Hindlimb muscle (tissue), 1 donor: ENCODE results near the gene GPD2. TPM values are rescaled to one million over a fixed set of nuclear protein-coding genes. Genes with fewer than 3 reads are reported as not detected.

Experiments
- DNase-seq: peaks from one replicate; pipeline ENCODE4 v3.0.0-alpha.2; 2013
- polyA plus RNA-seq: library from polyadenylated mRNA; unstranded; fragments of 120-200 nt; gene quantifications from one replicate; pipeline ENCODE4 v1.2.1, GENCODE V29; 2013; ENCODE audit not compliant: insufficient read length

GPD2 gene
- 13.9 TPM for polyA plus RNA-seq

DNA sequence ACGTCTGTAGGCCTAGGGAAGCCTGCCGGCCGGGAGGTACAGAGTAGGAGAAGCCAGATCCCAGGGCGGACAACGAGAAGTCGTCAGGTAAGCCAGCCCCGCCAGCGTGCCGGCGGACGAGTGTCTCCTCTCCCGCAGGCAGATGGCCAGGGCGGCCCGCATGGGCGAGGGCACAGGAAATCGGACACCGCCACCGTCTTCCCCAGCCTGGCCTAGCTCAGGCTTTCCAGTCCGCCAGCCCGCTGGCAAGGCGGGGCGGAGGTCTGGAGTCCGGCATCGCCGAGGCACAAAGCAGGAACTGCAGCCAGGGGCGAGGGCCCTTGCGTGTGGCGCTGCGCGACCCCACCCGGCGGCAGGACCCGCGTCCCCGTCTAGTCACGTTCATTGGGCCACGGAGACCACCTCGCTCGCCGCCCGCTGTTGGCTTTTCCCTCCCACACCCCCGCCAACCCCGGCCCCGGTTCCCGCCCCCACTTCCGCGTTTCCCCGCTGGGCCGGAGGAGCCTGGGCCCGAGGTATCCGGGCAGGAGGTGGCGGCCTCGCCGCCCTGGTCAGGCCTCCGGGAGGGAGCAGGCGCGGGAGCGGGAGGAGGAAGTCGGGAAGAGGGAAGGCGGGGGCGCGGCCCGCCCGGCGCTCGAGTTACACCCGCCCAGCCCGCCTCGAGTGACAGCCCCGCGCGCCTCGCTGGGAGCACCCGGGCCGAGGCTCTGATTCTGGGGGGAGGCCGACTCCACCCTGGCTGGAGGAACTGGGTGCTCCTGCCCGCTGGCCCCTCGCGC lies at the start of gene GPD2:
Gene GPD2 (plus strand): TSS at position 662 of the 779 bp plus-strand sequence. CDS start 39,727 bp downstream, outside the sequence.
- peak; percentile 93 for DNase-seq

DNA sequence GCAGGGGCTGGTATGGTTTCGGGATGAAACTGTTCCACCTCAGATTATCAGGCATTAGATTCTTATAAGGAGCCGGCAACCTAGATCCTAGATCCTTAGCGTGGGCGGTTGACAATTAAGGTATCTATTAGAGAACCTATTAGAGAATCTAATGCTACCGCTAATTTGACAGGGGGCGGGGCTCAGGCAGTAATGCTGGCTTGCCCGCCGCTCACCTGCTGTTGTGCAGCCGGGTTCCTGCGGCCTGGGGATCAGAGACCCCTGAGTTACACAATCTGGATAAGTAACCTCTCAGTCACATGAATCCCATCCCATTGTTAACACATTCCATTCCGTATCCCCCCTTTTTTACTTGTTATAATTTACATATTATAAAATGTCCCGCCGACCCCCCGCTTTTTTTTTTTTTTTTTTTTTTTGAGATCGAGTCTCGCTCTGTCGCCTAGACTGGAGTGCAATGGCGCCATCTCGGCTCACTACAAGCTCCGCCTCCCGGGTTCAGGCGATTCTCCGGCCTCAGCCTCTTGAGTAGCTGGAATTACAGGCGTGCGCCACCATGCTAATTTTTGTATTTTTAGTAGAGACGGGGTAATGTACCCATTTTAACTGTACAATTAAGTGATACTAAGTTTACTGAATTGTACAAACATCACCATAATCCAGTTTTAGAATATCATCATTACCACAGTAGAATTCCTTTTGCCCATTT lies 42.0 kb upstream of the GPD2 start:
- DNase-seq, result no peak

DNA sequence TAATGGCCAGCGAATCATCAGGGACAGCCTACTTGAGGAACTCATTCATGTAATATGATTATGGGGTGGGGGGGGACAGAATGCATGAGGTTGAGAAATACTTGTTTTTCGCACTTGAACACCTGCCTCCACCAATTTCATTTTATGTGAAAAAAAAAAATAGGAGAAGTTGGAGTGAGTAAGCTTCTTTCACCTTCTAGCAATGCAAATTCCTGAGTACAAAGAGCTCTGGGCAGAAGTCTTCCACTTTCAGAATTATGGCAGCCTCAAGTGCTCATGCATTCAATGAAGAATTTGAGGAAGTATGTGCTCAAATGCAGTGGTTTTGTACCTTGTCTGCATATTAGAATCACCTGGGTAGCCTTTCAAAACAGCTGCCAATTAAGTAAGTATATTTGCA lies 40.1 kb upstream of the GPD2 start:
- DNase-seq, result no peak

DNA sequence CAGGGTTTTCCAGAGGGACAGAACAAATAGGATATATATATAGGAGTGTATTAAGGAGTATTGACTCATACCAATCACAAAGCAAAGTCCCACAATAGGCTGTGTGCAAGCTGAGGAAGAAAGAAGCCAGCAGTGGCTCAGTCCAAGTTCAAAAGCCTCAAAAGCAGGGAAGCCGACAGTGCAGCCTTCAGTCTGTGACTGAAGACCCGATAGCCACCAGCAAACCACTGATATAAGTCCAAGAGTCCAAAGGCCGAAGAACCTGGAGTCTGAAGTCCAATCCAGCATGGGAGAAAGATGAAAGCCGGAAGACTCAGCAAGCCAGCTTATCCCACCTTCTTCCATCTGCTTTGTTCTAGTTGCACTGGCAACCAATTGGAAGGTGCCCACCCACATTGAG lies 39.0 kb upstream of the GPD2 start:
- DNase-seq, result no peak

DNA sequence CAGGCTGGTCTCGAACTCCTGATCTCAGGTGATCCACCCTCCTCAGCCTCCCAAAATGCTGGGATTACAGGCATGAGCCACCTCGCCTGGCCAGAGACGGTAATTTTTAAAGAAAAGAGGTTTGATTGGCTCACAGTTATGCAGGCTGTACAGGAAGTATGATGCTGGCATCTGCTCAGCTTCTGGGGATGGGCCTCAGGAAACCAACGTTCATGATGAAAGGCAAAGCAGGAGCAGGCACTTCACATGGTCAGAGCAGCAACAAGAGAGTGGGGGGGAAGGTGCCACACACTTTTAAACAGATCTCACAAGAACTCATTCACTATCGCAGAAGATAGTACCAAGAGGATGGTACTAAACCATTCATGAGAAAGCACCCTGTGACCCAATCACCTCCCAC lies 38.0 kb upstream of the GPD2 start:
- DNase-seq, result no peak

DNA sequence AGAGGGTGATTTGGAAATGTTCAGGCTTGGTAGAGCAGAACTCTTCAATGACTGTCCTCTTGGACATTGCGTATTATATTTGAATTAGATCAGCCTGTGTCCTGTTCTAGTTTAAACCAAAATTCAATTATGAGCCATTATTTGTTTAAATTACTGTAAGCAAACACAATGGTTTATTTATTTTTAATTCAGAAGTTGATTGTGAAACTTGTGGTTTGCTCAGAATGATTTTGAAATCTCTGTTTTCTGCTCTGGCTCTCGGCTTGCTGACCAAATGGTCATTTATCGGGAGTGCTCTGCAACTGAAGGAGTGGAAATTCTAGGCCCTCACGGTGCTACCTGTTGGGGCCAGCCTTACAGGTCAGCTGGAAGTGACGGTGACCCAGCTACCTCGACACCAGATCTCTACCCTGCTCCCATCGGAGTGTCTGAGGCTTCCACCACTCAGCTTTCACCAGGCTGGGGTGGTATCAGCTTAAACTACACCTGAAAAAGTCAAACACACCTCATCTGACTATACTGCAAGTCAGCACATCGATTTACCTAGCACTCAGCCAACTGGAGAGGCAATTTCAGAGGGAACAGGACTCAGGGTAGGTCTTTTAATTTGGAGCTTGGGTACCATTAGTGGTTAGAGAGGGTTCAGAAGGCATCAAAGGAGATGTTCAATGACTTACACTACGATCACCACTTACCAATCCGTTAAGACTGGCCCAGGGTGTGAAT lies 36.8 kb upstream of the GPD2 start:
- no peak for DNase-seq

DNA sequence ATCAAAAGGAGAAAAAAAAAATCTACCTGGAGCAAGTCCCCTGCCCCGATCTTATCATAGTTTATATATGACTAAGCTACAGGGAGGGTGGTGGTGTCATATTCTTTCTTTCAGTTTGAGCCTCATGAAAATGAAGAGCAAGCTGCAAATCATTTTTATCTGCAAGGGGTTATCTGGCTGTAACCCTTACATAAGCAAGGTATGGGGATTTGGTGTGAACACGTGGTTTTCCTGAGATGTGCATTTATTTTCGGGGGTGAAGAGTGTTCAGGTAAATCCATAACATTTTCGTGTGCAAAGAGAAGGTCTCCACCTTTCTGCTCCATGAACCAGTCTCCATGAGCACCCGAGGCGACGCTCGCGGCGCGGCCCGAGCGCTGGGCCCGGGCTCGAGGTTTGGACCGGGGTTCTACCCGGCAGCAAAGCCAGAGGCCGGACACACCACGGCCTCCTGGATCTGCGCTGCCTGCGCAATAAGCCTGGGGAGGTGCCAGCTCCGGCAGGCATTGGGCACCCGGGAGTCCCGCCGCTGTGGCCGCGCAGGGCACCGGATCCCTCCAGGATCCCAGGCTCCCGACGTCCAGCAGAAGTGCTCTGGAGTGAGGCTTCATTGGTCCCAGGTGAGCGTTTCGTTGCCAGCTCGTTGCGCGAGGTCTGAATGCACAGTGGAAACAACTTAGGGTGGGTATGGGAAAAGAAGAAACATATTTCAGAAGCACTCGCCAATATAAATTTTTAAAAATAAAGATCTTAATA lies 36.1 kb upstream of the GPD2 start:
- DNase-seq, result no peak

DNA sequence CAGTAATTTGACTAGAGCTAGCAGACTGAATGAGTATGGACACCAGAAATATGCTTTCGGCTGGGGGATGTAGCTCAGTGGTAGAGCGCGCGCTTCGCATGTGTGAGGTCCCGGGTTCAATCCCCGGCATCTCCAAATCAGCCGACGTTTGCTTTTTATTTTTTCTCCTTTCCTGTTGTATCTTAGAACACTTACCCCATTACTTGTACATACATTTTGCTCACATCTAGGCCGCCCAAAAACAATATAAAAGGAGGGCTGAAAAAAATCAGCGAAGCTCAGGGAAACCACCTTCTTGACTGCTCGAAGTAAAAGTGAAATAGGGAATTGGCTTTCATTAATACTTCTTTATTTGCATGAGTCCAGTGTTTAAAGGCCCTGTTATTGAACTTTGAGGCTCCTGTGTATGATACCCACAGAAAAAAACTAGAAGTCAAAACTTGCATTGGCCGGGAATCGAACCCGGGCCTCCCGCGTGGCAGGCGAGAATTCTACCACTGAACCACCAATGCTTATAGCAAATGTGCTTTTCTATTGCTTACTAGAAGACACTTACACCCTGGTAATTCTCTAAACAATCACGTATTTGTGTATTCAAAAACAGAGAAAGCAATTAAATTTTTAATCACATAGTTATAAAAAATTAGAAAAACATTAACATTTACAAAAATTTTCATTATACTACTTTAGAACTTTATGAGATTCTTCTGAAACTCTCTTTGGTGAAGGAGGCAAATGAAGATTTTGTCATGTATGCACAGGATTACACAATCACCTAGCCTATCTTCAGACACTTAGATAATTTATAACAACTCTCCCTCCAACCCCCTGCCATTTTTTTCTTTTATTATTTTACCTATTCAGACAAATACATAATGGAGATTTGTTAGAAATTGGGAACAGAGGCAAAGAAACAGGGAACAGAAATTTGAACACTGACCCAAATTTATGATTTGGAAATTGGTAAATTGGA lies 35.2 kb upstream of the GPD2 start:
- DNase-seq, result peak; percentile 90

DNA sequence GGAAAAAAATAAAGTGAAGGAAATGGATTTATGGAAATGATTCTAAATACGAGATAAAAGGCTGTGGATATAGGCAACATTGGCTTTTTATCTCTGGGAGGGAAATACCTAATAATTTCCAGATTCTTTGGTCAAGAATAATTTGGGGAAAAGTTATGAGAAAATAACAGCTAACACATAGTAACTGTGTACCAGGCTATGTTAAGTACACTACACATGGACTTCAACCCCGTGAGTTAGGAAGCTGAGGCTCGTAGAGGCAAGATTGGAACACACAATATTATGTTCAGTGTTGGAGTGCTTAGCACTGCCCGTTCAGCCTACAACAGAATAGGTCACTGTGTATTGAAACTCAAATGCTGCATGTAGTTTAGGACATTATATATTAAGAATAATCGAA lies 34.3 kb upstream of the GPD2 start:
- no peak for DNase-seq

DNA sequence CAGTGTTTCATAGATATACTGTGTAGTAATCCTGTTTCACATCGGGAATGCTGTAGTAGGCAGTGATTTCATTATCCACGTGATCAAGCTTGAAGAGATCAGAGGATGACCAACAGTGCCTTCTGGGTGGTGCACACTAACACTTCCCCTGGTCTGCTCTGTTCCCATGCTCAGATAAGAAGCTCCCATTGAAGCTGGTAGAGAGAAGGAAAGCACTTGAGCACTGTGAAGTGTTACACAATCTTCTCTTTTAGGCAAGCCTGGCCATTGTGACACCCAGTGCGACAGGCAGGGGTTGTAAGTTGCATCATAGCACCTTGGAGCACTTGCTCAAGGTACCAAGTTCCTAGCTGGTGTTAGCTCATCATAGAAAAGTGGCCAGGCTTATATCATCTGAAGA lies 30.6 kb upstream of the GPD2 start:
- no peak for DNase-seq

DNA sequence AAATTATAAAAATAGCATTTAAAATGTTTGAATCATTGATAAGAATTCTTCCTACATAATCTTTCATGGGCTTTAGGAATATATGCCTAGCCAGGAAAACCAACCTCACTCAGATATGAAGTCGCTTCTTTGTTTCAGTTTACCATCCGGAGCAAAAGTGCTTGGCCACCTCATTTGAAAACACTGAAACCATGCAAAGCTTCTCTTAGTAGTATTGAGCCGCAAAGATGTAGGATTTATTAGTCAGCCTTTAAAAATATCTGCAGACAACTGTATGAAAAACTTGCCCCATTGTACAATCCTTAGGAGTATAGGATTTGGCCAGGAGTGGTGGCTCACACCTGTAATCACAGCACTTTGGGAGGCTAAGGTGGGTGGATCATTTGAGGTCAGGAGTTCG lies 24.3 kb upstream of the GPD2 start:
- DNase-seq, result no peak

DNA sequence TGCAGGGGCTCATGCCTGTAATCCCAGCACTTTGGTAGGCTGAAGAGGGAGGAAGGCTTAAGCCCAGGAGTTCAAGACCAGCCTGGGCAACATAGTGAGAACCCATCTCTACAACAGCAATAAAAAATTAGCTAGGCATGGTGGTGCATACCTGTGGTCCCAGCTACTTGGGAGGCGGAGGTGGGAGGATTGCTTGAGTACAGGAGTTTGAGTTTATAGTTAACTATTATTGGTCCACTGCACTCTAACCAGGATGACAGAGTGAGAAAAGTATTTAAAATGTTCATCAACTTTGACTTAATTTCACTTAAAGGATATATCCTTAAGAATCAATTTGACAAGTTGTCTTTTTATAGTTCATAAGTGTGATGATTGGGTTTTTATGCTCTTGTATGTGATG lies 14.3 kb upstream of the GPD2 start:
- no peak for DNase-seq

DNA sequence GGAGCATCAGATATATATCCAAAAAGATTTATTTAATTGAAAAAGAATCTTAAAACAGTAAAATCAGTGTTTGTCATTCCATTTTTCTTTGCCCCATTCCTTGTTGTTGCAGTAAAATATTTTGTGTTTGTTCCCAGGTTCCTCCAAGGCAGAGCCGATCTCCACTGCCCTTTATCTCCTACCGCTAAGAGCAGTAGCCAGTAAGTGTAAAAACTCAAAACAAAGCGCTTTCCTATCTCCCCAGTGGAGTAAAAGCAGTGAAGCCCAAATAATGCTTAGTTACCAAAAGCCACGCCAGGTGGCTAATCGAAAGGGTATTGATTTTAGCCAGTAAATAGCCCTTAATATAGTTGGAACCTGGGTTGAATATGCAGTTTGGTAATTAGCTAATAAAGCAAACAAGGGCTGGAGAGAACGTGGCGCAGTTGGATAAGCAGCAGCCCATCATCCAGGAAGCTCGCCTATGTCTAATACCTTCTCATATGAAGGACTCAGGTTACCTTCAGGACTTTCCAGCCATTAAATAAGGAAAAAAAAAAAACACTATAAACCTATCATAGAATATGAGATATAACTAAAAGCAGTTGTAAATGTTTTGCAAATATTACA lies 12.4 kb upstream of the GPD2 start:
- DNase-seq, result no peak

DNA sequence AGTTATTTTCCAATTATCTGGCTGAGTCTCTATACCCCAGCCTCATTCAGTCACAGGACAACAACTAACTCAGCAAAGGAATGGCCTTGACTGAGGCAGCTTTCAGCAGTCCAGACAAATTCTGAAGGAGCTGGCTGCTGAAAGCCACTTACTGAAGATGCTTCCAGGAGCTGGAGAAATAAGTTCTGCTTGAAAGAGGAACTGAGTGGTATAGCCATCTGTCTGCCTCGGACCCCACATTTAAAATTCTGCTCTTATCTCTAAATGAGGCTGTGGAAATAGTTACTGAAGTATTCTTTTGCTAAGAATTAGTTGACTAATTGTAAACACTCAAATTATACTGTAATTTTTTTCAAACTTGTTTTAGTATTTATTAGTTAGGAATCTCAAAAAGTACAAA lies 9.1 kb upstream of the GPD2 start:
- DNase-seq, result no peak

DNA sequence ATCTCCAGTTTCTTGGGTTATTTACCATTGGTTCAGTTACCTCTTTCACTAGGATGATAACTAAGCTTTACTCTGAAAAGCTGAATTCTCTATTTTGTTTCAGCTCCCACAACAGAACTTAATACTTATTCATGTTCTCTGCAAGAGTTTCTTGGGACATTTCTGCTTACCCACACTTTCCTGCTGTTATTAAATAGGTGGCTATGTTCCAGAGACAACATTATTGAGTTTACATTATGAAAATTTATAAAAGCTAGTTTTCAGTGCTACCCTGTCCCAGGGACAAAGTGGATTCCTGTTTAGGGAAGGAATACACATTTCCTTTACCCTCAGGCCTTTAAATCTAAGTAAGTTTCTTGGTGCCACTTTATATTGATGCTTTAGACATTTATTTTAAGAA lies 7.0 kb upstream of the GPD2 start:
- DNase-seq, result no peak

DNA sequence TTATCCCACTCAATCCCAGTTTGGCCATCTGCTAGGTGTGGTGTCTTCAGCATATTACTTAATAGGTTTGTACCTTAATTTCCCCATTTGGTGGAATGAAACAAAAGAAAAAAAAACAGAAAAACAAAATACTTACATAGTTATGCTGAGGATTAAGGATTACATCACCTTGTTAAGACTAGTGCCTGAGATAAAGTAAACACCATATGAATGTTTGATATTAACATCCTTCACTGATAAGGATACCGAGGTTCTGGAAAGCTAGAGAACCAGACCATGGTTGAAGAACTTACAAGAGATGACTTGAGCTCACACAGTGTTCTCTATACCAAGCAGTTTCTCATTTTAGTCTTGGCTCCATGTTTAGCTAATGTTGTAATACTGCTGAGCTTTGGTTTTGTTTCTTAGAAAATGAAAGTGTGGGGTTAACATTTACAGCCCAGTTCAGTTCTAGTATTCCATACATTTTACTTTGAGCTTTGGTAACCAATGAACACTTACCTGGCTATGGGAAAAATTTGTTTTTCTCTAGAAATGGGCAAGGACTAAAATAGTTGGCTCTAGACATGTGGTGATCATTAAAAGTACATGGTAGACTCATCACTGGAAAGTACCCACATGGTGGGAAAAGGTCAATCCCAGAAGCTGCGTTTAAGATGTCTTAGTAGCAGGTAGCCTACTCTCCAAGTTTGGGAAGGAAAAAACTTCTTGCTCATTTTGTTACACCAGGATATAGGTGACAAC lies 5.8 kb upstream of the GPD2 start:
- DNase-seq, result no peak

DNA sequence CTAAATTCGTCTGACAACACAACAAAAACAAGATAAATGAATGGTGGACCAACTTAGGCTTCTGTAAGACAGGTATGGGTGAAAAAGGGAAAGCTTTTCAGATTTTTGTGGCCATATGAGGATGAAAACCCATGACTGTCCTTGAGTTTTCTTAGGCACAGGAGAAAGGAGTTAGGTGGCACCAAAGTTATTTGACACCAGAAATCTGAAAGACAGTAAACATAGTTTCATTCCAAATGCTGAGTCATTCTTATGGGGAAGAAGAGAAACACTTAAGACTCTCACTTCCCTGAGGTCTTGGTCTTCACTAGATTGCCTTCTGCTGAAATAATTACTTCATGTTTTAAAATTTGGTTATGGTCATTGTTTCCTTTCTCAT lies 5.2 kb upstream of the GPD2 start:
- DNase-seq, result no peak

DNA sequence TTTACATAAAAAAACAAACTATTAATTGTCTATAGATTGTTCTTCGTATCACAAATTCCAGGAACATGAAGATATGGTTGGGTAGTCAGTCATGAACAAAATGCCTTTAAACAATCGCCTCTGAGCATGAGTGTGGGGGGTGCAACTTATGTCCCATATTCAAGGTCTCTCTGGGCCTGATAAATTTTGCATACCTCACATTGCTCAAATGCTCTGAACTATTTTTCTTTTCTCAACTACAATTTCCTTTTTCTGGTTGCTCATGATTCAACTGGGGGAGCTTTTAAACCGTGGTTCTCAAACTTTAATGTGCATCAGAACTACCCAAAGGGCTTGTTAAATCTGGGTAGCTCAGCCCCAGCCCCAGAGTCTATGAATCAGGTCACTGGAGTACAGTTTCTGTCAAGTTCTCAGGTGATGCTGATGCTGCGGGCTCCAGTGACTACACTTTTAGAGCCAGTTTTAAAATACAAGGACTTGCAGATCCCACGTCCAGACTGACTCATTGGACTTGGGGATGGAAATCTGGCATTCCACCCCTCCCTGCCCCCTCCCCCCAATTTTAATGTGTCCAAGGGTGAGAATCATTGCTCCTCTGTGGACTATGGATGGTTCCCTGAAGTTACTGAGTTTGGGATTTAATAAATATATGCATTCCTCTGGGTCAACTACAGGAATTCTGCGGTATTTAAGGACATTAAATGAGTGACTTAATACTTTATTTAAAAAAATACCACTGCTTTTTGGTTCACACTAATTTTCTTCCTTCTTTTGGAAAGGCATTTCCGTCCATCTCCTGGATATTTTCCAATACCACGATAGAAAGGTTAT lies 1.5 kb upstream of the GPD2 start:
- DNase-seq, result no peak

DNA sequence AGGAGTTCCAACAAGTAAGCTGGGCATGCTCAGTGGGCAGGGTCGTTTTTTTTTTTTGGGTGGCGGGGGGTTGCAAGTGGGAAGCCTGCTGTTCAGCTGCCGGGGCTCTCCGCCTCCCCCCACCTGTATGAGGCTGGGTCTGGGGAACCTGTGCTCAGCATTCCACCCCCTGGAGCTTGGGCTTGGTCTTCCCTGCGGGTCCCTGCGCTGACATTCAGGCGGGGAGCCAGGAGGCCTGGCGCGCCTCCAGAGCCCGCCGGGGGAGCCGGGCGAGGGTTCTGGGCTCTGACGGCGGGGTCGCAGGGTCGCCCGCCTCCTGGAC lies 822 bp upstream of the GPD2 start:
- DNase-seq, result no peak
